ENCODE data around the gene CTNNA1.

DNA sequence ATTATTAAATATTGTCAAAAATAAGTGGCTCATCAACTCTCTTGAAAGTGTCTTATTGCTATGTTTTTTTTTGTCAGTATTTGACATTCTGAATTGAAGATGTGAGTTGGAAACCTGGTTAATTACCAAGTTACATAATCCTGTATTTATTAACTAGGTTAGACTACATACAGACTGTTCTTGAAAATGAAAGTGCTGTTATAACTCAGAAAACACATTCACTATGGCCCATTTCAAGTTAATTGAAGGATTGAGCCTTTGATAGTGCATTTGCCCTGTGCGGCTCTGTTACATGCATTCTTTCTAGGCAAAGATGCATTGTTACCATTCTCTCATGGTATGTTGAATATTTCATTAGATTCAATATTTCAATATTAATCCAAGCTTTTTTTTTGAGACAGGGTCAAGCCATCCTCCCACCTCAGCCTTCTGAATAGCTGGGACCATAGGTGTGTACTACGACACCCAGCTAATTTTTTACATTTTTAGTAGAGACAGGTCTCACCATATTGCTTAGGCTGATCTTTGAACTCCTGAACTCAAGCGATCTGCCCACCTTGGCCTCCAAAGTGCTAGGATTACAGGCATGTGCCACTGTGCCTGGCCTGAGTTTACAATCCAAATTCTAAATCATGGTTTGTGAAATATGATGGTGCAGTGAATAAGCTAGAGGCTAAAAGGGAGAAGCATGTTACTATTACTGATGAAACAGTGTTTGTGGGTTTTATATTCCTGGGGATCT, 10.0 kb downstream of the CTNNA1 start:
- TF ChIP-seq NRF1 (IDR thresholded peaks at IDR 0.05; ENCODE audit: low read depth, low read length), result no peak
- TF ChIP-seq RCOR1 (IDR thresholded peaks at IDR 0.05; ENCODE audit: low read length), result no peak
- TF ChIP-seq EP300 (IDR thresholded peaks at IDR 0.05; ENCODE audit: borderline replicate concordance in 1 of 2, low read depth in 1 of 2, low read length in 1 of 2), result no peak
- TF ChIP-seq, protein P1, sequence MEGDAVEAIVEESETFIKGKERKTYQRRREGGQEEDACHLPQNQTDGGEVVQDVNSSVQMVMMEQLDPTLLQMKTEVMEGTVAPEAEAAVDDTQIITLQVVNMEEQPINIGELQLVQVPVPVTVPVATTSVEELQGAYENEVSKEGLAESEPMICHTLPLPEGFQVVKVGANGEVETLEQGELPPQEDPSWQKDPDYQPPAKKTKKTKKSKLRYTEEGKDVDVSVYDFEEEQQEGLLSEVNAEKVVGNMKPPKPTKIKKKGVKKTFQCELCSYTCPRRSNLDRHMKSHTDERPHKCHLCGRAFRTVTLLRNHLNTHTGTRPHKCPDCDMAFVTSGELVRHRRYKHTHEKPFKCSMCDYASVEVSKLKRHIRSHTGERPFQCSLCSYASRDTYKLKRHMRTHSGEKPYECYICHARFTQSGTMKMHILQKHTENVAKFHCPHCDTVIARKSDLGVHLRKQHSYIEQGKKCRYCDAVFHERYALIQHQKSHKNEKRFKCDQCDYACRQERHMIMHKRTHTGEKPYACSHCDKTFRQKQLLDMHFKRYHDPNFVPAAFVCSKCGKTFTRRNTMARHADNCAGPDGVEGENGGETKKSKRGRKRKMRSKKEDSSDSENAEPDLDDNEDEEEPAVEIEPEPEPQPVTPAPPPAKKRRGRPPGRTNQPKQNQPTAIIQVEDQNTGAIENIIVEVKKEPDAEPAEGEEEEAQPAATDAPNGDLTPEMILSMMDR (IDR thresholded peaks at IDR 0.05), result no peak
- no peak for TF ChIP-seq CHD2 (IDR thresholded peaks at IDR 0.05; ENCODE audit: low read length, partially characterized antibody)
- TF ChIP-seq POLR2AphosphoS5 (IDR thresholded peaks at IDR 0.05; ENCODE audit: low read depth, low read length), result no peak
- TF ChIP-seq ELF1 (IDR thresholded peaks at IDR 0.05), result no peak
- TF ChIP-seq MAX (IDR thresholded peaks at IDR 0.05; ENCODE audit: low read depth), result no peak
- no peak for TF ChIP-seq MEF2A (IDR thresholded peaks at IDR 0.05; ENCODE audit: borderline replicate concordance, low read depth)

All from SK-N-SH (cell line).